Measurements from ENCODE around the gene MYH8.

The MYH8 gene

GRCh38 chr17:10380631-10381408 lies 40.9 kb downstream of the MYH8 start:
- DNase-seq: no peak

GRCh38 chr17:10372906-10373305 lies 48.8 kb downstream of the MYH8 start, which contains the start of gene MYH13:
Gene MYH13, minus strand, starts transcription at chr17:10373006. Its CDS starts 8,476 bp downstream, at chr17:10364530.
- no peak for DNase-seq

DNA sequence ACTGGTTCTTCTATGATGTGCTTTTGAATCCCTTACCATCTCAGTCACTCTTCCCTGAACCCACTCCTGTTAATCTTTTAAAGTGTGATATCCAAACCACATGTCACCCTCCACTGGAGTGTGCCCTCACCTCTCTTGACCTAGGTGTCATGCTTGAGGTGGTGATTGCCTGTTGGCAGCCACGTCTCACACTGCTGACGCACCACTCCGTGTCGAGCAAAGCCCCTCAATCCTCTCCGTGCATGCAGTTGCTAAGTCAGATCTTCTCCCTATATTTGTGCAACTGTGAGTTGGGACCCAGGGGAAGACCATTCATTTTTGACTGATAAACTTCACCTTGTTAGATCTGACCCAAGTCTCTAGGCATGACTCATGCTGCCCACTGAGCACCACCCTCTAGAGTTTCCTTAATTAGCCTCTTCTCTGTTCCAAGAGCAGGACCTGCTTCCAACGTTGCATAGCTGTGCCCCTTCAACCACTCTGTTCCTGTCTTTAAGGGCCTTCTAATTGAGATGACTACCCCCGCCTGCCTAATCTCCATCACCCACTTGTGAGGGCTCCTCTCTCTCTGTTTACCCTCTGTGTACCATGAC lies 51.6 kb downstream of the MYH8 start:
- DNase-seq: no peak

DNA sequence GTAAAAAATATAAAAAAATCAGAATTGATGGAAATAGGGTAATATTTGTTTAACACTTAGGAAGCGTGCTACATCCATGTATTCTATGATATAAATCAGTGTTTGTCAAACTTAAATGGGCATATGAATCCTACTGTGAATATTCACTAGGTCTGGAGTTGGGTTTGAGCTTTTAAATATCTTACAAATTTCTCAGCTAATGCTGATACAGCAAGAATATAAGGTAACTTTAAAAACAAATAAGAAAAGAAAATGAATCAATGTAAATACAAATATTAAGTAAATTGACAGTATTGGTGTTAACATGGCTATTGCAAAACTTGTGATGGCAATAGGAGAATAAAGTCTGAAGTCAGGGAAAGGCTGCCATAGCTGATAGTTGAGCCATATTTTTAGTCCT lies 52.5 kb downstream of the MYH8 start:
- DNase-seq: no peak

DNA sequence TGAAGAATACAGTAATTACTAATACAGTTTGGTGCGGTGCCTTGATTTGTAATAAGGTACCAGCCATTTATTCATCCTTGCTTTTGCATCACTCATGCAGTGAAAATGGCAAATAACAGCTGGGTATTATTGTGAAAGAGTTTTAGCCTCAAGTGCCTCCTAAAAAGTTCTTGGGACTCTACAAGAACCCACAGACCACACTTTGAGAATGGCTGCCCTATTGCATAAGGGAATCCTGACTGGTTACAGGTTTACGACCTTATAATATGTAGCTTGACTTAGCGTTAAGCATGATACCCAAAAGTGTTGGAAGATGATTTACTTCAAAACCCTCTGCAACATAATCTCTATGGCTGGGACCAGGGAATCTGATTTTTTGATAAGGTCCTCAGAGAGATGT lies 53.2 kb downstream of the MYH8 start:
- DNase-seq: no peak

DNA sequence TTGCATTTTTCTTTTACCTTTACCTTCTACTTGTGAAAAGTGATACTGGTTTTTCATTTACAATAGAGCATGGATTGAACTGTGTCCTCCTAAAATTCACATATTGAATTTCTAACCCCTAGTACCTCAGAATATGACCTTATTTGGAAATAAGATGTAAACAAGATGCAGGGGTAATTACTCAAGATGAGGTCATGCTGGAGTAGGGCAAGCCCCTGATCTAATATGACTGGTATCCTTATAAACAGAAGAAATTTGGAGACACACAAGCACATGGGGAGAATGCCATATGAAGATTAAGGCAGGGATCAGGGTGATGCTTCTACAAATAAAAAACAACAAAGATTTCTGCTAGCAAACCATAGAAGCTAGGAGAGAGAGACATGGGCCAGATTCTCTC lies 61.2 kb downstream of the MYH8 start:
- DNase-seq: no peak

- no peak for DNase-seq
Observed at GRCh38 chr17:10357768-10358167, 64.0 kb downstream of the MYH8 start.

- no peak for DNase-seq
Observed at GRCh38 chr17:10354651-10355050, 67.1 kb downstream of the MYH8 start.

DNA sequence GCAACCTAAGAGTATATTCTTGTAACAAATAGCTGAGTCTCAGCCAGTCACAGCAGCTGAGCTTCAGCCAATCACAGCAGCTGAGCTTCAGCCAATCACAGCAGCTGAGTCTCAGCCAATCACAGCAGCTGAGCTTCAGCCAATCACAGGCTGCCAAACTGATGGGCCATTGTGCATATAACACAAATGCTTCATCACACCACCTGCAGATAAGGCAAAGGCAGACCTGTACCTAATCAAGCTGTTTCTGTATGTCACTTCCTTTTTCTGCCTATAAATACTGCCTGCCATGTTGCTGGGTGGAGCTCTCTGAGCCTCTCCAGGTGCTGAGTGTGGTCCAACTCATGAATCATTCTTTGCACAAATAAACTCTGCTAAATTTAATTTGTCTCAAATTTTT lies 68.9 kb downstream of the MYH8 start:
- DNase-seq: no peak

DNA sequence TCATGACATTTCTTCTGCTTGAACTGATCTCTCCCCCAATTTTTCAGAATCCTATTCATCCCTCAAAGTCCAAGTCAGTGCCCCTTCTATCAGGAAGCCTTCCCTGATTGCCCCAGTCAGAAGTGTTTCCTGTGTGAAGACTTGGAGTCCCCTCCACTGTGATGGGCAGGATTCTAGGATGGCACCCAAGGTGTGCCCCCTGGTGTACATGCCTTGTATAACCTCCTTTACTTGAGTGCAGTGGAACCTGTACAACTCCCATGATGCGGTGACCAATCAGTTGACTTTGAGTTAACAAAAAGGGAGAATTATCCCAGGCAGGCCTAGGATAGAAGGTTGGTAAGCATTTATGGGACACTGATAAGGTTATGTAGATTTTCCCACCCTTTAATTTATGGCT lies 72.3 kb downstream of the MYH8 start:
- no peak for DNase-seq

DNA sequence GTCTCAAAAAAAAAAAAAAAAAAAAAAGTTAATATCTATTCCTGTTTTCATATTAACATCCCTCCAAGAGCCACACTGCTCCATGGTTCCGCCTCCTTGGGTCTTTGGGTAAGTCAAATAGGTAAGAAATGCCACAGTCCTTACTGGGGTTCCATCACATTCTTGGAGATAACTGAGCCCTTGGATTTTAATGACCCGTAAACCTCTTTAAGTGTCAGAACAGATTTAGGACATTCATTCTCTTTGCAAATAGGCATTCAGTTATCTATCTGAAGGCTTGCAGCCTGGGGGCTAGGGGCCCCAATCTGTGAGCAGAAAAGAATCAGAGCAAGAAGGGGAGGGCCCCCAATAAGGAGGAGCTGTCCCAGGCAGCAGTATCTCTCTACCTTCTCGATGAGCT lies 76.9 kb downstream of the MYH8 start:
- no peak for DNase-seq
